B cell (primary cell): Measurements from ENCODE around the gene TAS2R20. TPM values are rescaled to one million over a fixed set of nuclear protein-coding genes. Genes with fewer than 3 reads are reported as not detected.

Experiments
- ATAC-seq: fragments of 200-7000 bp; cut with Tn5 transposase; one replicate; pipeline ENCODE4 v1.10.0; 2021; ENCODE audit warnings: low read depth, mild to moderate bottlenecking, moderate number of reproducible peaks, moderate library complexity
- CTCF ChIA-PET: fragments of 350-600 bp; sonication (Branson Sonifier 250); formaldehyde crosslinking; loops from one replicate; lab custom pipeline; 2021; ENCODE audit warnings: antibody characterized with exemption, inconsistent platforms; lab: Charles Lee
- POLR2A ChIA-PET: fragments of 350-600 bp; sonication (Branson Sonifier 250); formaldehyde crosslinking; loops from one replicate; lab custom pipeline; 2021; ENCODE audit warnings: antibody characterized with exemption; lab: Charles Lee
- DNase-seq: peaks from one replicate; pipeline ENCODE4 v3.0.0; 2013
- H2AFZ ChIP-seq: 2 replicates; pipeline ENCODE4 v1.6.1; 2012; ENCODE audit warnings: mild to moderate bottlenecking, low read depth, low read length; ENCODE audit not compliant: insufficient read depth, poor library complexity, severe bottlenecking
- H3K27ac ChIP-seq, 2 donors: 1 replicate in 1 of 2; 2 replicates in 1 of 2; pipeline ENCODE4 v1.5.1; 2012 to 2013; ENCODE audit warnings: low read length in 2 of 2, mild to moderate bottlenecking in 2 of 2, moderate library complexity in 1 of 2
- H3K27me3 ChIP-seq, 4 experiments: fragments of 200-600 bp in 1 of 4; sonication (generic) in 1 of 4; replicated peaks in 1 of 4; 1 replicate in 2 of 4; 2 replicates in 2 of 4; pipeline versions ENCODE4 v1.6.1 to v1.7.0; 2013 to 2016; ENCODE audit warnings: low read length in 3 of 4, mild to moderate bottlenecking in 2 of 4, mixed read lengths in 1 of 4, moderate library complexity in 1 of 4; ENCODE audit not compliant: insufficient read depth in 4 of 4, control insufficient read depth in 3 of 4; ENCODE audit errors: control extremely low read depth in 1 of 4
- H3K36me3 ChIP-seq, 2 experiments: replicated peaks in 1 of 2; 1 replicate in 1 of 2; 2 replicates in 1 of 2; pipeline versions ENCODE4 v1.6.1 to v1.7.1; 2013; ENCODE audit warnings: low read length in 1 of 2; ENCODE audit not compliant: insufficient read depth in 2 of 2, control insufficient read depth in 1 of 2; ENCODE audit errors: control extremely low read depth in 1 of 2, extremely low read depth in 1 of 2
- H3K4me1 ChIP-seq, 2 donors: fragments of 200-600 bp in 1 of 2; sonication (generic) in 1 of 2; 1 replicate in 1 of 2; 2 replicates in 1 of 2; pipeline versions ENCODE4 v1.5.1 to v1.6.1; 2013 to 2017; ENCODE audit warnings: low read length in 2 of 2; ENCODE audit not compliant: control insufficient read depth in 2 of 2, insufficient read depth in 2 of 2
- H3K4me2 ChIP-seq: replicated peaks from 2 replicates; pipeline ENCODE3; 2012; ENCODE audit warnings: mild to moderate bottlenecking, low read depth, low read length; ENCODE audit not compliant: poor library complexity, severe bottlenecking
- H3K4me3 ChIP-seq, 5 experiments: fragments of 200-600 bp in 1 of 5; sonication (generic) in 1 of 5; 1 replicate in 3 of 5; 2 replicates in 2 of 5; pipeline versions ENCODE4 v1.5.1 to v1.7.0; 2011 to 2016; ENCODE audit warnings: low read length in 4 of 5, mild to moderate bottlenecking in 4 of 5, low read depth in 2 of 5, control low read depth in 1 of 5, moderate library complexity in 1 of 5; ENCODE audit not compliant: insufficient read depth in 1 of 5; ENCODE audit errors: control extremely low read depth in 1 of 5, extremely low read depth in 1 of 5
- H3K79me2 ChIP-seq: fragments of 200-600 bp; sonication (generic); one replicate; pipeline ENCODE4 v1.6.0; 2016; ENCODE audit warnings: low read length; ENCODE audit not compliant: control insufficient read depth, insufficient read depth
- H3K9ac ChIP-seq: fragments of 200-600 bp; sonication (generic); 2 replicates; pipeline ENCODE4 v1.6.1; 2017; ENCODE audit warnings: mild to moderate bottlenecking, low read length, moderate library complexity
- H3K9me3 ChIP-seq, 3 donors: one replicate each; pipeline versions ENCODE4 v1.6.1 to v1.7.1; 2013; ENCODE audit warnings: low read length in 2 of 3; ENCODE audit not compliant: control insufficient read depth in 2 of 3, insufficient read depth in 1 of 3; ENCODE audit errors: control extremely low read depth in 1 of 3
- H4K20me1 ChIP-seq: 2 replicates; pipeline ENCODE4 v1.6.0; 2012; ENCODE audit warnings: mild to moderate bottlenecking, low read length; ENCODE audit not compliant: insufficient read depth, control insufficient read depth, poor library complexity, severe bottlenecking
- H3K27ac Mint-ChIP-seq: one replicate; pipeline ENCODE4 v1.8.0; 2021; ENCODE audit warnings: mixed read lengths
- H3K27me3 Mint-ChIP-seq: one replicate; pipeline ENCODE4 v1.8.0; 2021; ENCODE audit warnings: mixed read lengths
- H3K4me1 Mint-ChIP-seq: one replicate; pipeline ENCODE4 v1.8.0; 2021; ENCODE audit warnings: mixed read lengths
- H3K4me3 Mint-ChIP-seq: one replicate; pipeline ENCODE4 v1.8.0; 2021; ENCODE audit warnings: mixed read lengths
- H3K9me3 Mint-ChIP-seq: one replicate; pipeline ENCODE4 v1.8.0; 2022; ENCODE audit warnings: mixed read lengths; ENCODE audit not compliant: insufficient read depth
- EZH2 ChIP-seq: IDR thresholded peaks from 2 replicates; pipeline ENCODE4 v1.6.1; 2012; ENCODE audit warnings: borderline replicate concordance, low read depth, mild to moderate bottlenecking, moderate library complexity, low read length; ENCODE audit not compliant: insufficient read depth, poor library complexity, severe bottlenecking
- WGBS: methylation state at CpG from one replicate; pipeline ENCODE4 v1.1.5; 2013; ENCODE audit warnings: missing lambda C conversion rate; ENCODE audit not compliant: insufficient coverage; 5-methylcytosine and 5-hydroxymethylcytosine counted together
- intact Hi-C: fragments of 100-400 bp; cut with micrococcal nuclease; formaldehyde crosslinking; loops from one replicate; pipeline ENCODE4 v1.10.0; 2022
- polyA plus RNA-seq: library from polyadenylated mRNA; depleted of rRNA; stranded (reverse); fragments of >200 nt; gene quantifications from 2 replicates; pipeline ENCODE4 v1.2.3, GENCODE V29; 2012
- total RNA-seq, 2 donors: library from RNA; stranded (reverse); fragments of 120-200 nt in 1 of 2; gene quantifications; 1 replicate in 1 of 2; 2 replicates in 1 of 2; pipeline versions ENCODE4 v1.2.3 to v1.2.4, GENCODE V29; 2013 to 2022
- TF ChIP-seq, protein P1 (sequence below): fragments of 200-600 bp; IDR thresholded peaks from one replicate; pipeline ENCODE4 v1.8.0; 2022; ENCODE audit warnings: antibody characterized with exemption, mild to moderate bottlenecking

Gene TAS2R20
- total and polyA plus RNA-seq, 2 donors (not counting 1 experiment from before 2014, with no cell fraction given): 1.0 to 4.0 TPM

DNA sequence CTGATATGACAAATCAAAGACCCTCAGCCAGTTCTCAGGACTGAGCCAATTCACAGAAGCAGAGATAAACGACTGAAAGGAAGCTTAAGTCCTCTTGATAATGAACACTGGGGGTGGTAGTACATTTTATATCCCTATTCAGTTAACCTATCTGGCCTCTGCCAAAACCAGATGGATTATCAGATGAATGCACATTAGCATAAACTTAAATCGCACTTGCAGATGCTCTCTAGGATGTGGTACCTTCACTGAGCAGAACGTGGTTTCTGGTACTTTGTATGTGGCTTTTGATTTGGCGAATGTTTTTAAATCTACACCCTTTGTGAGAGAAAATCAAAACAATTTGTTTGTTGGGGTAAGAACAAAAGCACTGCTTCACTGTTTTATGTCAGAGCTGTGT, 37.9 kb downstream of the TAS2R20 start:
- Mint-ChIP-seq H3K27ac (no peak overlapping the region), H3K4me3 (no peak overlapping the region), H3K9me3 (no peaks in the 10 kb centered on the region), H3K27me3 (no peaks in the 10 kb centered on the region), H3K4me1 (peaks cover 19% of the 10 kb centered on the region)
- peaks cover 0 to 2% (median 0%) of the 10 kb centered on the region in 3 donors for H3K9me3 ChIP-seq
- POLR2A ChIA-PET: no interaction called here
- H3K4me2 ChIP-seq: no peak overlapping the region
- H3K27me3 ChIP-seq: no peaks in the 10 kb centered on the region
- no peak overlapping the region for H2AFZ ChIP-seq
- peaks cover 11 to 12% of the 10 kb centered on the region in 2 donors for H3K4me1 ChIP-seq
- H3K9ac ChIP-seq: no peak overlapping the region
- no peaks in the 10 kb centered on the region for H3K36me3 ChIP-seq
- intact Hi-C loops: no loop called here
- H4K20me1 ChIP-seq: no peaks in the 10 kb centered on the region
- DNase-seq: no peak
- TF ChIP-seq, protein P1, sequence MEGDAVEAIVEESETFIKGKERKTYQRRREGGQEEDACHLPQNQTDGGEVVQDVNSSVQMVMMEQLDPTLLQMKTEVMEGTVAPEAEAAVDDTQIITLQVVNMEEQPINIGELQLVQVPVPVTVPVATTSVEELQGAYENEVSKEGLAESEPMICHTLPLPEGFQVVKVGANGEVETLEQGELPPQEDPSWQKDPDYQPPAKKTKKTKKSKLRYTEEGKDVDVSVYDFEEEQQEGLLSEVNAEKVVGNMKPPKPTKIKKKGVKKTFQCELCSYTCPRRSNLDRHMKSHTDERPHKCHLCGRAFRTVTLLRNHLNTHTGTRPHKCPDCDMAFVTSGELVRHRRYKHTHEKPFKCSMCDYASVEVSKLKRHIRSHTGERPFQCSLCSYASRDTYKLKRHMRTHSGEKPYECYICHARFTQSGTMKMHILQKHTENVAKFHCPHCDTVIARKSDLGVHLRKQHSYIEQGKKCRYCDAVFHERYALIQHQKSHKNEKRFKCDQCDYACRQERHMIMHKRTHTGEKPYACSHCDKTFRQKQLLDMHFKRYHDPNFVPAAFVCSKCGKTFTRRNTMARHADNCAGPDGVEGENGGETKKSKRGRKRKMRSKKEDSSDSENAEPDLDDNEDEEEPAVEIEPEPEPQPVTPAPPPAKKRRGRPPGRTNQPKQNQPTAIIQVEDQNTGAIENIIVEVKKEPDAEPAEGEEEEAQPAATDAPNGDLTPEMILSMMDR: no peak
- TF ChIP-seq EZH2: no peak
- CTCF ChIA-PET: no interaction called here
- H3K27ac ChIP-seq: no peak overlapping the region
- no peak for ATAC-seq
- H3K79me2 ChIP-seq: peaks cover 6% of the 10 kb centered on the region
- H3K4me3 ChIP-seq: no peak overlapping the region
- WGBS: 60% methylated on average over 1 of the region's 4 CpGs

DNA sequence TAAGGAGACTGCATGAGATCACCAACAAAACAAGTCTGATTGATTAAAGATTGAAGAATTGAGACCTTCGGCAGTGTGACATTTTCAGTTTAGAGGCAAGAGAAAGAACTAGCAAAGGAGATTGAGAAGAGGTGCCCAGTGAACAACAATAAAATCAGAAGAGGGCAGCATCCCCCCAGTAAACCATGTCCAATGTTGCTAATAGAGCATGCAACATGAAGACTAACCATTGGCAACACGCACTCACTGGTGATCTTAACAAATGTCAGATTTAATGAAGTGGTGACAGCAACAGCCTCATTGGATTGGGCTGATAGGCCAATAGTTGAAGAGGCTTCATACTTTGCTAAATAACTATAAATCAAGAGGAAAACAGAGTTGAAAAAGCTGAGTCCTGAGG, 38.3 kb downstream of the TAS2R20 start:
- Mint-ChIP-seq H3K27ac (no peak overlapping the region), H3K27me3 (no peaks in the 10 kb centered on the region), H3K4me3 (no peak overlapping the region), H3K4me1 (peaks cover 19% of the 10 kb centered on the region), H3K9me3 (no peaks in the 10 kb centered on the region)
- Histone ChIP-seq H3K4me1 (peaks cover 11 to 12% of the 10 kb centered on the region in 2 donors), H3K36me3 (no peaks in the 10 kb centered on the region), H4K20me1 (no peaks in the 10 kb centered on the region), H3K9me3 (peaks cover 0 to 2% (median 0%) of the 10 kb centered on the region in 3 donors), H3K9ac (no peak overlapping the region), H3K27me3 (no peaks in the 10 kb centered on the region), H3K79me2 (peaks cover 8% of the 10 kb centered on the region), H3K4me3 (no peak overlapping the region), H3K4me2 (no peak overlapping the region), H2AFZ (no peak overlapping the region), H3K27ac (no peak overlapping the region)
- ChIA-PET POLR2A (no interaction called here), CTCF (no interaction called here)
- WGBS: no CpG with 5 or more reads among the region's 2 CpGs
- no peak for ATAC-seq
- DNase-seq: no peak
- intact Hi-C loops: no loop called here
- TF ChIP-seq, protein P1: no peak
- no peak for TF ChIP-seq EZH2
